Epidermal melanocyte (primary cell): ENCODE measurements around the gene UNK.
"Not testable (repeated sequence)": the region's sequence is repeated elsewhere in the genome, so short reads cannot be mapped to it uniquely, and the experiment has no call there.

ENCODE experiments used
- DNase-seq: peaks from one replicate; pipeline ENCODE4 v3.0.0; 2011; ENCODE audit warnings: low spot score; ENCODE audit not compliant: insufficient read length

The UNK gene

DNA sequence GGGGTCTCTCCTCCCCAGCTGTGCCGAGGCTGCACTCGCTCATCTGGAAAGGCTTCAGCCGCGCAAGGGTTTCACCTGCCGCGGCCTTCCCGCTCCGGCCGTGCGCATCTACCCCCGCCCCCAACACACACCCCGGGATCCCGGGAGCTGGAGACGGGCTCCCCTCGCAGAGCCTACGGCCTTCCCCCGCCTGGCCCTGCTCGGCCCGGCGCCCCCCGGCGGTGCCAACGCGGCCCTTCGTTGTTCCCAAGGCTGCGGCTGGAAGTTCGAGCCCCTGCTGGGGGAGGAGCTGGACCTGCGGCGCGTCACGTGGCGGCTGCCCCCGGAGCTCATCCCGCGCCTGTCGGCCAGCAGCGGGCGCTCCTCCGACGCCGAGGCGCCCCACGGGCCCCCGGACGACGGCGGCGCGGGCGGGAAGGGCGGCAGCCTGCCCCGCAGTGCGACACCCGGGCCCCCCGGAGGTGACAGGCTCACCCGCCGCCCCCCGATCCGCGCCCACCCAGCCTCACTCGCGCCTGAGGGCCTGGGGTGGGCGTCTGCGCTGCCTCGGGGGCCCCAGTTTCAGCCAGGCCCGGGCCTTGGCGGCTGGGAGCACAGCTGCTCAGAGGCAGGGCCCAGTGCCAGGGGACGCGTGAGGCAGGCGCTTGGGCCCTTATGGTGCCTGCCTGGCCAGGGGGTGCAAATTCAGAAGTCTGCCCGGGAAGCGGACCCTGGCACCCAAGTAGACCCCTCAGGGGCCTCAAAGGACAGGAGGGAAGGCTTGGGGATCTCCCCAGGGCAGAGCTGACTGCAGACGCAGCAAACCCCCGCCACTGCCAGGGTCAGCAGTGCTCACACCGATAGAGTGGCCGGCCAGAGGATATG, 30.9 kb upstream of the UNK start:
- DNase-seq, result no peak

DNA sequence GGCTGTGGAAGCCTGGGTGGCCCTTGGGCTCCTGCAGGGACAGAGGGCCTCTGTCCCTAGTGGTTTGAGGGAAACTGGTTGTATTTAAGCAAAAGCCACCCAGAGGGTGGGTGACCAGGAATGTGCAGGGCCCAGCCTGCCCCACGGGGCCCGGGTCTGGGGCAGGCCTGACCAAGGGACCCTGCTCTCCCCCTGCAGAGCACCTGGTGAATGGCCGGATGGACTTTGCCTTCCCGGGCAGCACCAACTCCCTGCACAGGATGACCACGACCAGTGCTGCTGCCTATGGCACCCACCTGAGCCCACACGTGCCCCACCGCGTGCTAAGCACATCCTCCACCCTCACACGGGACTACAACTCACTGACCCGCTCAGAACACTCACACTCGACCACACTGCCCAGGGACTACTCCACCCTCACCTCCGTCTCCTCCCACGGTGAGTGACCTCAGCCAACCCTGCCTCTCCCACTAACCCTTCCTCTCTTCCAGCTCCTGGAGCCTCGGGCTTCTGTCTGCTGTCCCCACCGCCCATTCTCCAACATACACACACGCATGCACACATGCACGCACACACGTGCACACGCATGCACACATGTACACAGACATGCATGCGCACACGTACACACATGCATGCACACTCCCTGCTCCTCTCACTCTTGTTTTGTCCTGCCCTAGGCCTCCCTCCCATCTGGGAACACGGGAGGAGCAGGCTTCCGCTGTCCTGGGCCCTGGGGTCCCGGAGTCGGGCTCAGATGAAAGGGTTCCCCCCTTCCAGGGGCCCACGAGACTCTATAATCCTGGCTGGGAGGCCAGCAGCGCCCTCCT, 30.0 kb upstream of the UNK start:
- DNase-seq, result no peak

DNA sequence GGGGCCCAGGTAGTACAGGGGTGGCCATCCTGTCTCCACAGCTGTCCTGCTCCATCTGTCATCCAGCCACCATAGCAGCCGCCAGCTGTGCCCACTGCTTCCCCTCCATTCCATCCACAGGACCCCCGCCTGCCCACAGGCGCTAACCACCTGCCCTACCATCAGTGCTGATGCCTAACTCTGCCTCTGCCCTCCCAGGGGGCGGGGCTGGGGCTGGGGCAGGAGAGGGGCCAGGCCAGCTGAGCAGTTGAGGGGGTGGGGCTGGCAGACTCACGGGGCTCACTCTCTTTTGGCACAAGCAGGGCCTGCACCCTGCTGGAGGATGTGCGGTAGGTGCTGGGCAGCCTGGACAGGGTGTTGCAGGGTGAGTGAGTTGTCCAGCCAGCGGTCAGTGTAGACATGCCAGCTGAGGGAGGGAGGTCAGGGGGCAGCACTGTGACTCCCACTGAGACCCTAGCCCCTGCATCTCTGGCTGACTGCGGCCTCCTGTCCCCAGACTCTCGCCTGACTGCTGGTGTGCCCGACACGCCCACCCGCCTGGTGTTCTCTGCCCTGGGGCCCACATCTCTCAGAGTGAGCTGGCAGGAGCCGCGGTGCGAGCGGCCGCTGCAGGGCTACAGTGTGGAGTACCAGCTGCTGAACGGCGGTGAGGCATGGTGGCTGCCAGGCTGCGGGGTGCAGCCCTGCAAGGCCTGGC, 29.3 kb upstream of the UNK start:
- no peak for DNase-seq

DNA sequence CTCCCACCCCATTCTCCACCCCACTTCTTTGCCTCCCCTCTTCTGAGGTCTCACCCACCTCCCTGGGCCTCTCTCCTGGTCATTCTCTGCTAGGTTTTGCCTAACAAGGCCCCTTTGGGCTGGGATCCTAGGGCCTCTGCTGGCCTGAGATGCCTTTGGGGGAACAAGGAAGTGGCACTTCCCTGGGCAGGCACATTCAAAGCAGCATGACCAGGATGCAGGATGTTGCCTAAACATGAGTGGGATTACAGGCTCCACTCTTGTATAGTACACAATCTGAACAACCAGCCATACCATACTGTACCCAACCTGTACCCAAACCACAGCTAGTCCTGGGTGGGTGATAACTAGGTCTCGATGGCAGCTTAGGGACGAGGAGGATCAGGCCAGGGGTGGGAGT, 28.6 kb upstream of the UNK start:
- DNase-seq, result no peak

DNA sequence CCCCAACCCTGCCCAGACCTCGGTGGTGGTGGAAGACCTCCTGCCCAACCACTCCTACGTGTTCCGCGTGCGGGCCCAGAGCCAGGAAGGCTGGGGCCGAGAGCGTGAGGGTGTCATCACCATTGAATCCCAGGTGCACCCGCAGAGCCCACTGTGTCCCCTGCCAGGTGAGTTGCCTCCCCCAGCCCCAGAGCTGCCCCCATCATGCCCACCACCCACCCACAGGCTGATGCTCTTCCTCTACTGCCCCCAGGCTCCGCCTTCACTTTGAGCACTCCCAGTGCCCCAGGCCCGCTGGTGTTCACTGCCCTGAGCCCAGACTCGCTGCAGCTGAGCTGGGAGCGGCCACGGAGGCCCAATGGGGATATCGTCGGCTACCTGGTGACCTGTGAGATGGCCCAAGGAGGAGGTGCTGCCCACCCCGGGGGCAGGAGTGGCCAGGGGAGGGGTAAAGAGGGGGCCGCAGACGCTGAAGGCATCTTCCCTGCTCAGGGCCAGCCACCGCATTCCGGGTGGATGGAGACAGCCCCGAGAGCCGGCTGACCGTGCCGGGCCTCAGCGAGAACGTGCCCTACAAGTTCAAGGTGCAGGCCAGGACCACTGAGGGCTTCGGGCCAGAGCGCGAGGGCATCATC, 28.0 kb upstream of the UNK start:
- no peak for DNase-seq

DNA sequence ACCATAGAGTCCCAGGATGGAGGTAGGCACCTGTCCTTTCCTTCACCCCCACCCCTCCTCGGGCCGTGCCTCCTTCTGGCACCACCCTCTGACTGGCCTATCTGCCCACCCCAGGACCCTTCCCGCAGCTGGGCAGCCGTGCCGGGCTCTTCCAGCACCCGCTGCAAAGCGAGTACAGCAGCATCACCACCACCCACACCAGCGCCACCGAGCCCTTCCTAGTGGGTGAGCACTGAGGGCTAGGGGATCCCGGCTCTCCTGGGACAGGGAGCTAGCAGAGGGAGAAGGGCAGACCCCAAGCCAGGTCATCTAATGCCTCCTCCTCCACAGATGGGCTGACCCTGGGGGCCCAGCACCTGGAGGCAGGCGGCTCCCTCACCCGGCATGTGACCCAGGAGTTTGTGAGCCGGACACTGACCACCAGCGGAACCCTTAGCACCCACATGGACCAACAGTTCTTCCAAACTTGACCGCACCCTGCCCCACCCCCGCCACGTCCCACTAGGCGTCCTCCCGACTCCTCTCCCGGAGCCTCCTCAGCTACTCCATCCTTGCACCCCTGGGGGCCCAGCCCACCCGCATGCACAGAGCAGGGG, 27.4 kb upstream of the UNK start:
- no peak for DNase-seq

DNA sequence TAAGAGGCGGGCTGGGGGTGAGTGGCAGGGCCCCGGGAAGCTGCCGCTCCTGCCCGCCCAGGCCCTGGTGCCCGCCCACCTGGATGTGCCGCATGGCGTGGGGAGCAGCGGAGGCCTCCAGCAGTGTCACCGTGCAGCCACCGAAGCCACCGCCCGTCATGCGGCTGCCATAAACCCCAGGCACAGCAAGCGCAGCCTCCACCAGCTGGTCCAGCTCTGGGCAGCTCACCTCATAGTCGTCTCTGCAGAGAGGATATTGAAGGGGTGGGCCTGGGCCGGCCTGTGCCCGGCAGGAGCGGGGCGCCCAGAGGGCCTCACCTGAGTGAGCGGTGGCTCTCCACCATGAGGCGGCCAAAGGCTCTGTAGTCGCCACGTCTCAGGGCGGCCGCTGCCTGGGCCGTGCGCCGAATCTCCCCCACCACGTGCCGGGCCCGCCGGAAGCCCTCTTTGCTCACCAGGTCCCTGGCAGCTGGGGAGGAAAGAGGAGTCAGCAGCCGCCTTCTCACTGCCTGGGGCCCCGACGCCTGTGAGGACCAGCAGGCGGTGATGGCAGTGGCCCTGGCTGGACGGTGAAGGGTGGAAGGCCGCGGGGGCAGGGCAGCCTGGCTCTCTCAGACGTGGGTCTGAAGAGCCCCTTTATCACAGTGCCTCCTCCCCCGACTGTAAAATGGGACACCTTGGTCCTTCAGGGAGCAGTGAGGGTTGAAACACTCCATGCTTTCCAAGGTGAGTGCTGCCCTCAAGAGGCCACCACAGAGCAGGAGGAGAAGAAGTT, 26.3 kb upstream of the UNK start:
- DNase-seq, result no peak

DNA sequence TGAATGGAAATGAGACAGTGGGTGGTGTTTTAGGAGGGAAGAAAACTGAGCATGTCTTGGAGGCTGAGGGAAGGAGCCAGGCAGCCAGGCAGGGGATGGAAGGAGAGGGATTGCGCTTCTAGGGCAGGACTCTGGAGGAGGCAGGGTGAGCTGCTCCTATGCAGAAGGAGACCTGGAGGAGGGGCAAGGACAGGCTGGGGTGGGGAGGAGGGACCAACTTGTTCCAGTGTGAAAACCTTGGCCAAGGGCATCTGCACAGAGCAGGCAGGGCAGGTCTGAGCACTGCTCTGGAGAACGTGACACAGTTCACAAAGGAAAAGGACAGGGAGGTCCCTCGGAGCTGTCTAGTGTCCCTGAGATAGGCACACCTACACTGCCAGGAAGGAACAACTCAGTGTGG, 25.1 kb upstream of the UNK start:
- no peak for DNase-seq

DNA sequence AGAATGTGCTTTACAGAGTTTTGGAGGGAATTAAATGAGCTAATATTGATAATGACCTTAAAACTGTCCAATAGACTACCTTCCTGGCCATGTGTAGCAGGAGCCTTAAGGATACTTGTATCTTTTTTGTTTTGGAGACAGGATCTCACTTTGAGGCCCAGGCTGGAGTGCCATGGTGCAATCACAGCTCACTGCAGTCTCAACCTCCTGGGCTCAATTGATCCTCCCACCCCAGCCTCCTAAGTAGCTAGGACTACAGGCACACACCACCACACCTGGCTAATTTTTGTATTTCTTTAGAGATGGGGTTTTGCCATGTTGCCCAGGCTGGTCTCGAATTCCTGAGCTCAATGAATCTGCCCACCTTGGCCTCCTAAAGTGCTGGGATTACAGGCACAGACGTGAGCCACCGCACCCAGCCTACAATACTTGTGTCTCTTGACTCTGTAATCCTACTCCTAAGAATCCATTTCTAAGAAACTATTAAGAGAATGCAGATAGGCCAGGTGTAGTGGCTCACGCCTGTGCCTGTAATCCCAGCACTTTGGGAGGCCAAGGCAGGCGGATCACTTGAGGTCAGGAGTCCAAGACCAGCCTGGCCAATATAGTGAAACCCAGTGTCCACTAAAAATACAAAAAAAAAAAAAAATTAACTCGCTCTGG, 24.5 kb upstream of the UNK start:
- not testable (repeated sequence) for DNase-seq

DNA sequence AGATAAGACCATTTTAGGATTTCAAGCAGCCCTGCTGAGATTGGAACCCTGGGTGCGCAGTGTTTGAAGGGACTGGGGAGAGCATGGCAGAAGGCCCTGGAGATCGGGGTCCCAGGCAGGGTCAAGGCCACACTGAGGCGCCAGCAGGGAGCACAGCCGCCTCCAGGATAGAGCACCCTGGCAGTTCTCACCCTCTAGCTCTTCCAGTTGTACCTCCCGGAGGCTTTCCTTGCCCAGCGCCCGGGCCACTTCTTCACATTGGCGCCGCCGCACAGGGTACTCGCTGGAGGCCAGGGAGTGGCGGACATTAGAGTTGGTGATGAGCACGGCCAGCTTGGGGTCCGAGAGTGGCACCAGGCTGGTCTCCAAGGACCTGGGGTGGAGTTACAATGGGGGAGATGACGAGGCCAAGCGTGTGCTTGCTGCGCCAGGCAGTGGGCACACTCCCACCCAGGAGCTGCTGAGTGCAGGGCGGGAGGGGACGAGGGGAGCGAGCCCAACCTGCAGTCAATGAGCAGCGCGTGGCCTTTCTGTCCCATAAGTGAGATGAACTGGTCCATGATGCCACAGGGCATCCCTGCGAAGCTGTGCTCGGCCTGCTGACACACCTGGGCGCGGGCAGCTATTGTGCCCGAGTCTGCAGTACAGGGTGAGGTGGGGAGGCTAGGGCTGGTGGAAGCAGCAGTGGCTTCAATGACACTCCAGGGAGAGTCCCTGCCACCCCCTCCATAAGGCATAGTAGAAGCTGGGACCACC, 21.9 kb upstream of the UNK start:
- no peak for DNase-seq

DNA sequence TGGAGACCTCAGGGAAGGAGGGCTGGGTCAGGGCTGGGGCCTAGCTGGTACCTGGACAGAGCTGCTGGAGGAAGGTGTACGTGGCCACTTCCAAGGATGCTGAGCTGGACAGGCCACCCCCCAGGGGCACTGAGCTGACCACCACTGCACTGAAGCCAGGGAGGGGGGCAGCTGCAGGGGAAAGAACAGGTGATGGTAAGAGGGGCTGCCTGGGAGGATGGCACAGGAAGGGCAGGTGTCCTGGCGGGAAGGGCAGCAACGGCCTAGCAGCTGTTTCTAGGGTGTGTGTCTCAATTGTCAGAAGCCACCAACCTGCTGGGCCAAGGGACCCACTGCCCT, 21.4 kb upstream of the UNK start:
- no peak for DNase-seq

DNA sequence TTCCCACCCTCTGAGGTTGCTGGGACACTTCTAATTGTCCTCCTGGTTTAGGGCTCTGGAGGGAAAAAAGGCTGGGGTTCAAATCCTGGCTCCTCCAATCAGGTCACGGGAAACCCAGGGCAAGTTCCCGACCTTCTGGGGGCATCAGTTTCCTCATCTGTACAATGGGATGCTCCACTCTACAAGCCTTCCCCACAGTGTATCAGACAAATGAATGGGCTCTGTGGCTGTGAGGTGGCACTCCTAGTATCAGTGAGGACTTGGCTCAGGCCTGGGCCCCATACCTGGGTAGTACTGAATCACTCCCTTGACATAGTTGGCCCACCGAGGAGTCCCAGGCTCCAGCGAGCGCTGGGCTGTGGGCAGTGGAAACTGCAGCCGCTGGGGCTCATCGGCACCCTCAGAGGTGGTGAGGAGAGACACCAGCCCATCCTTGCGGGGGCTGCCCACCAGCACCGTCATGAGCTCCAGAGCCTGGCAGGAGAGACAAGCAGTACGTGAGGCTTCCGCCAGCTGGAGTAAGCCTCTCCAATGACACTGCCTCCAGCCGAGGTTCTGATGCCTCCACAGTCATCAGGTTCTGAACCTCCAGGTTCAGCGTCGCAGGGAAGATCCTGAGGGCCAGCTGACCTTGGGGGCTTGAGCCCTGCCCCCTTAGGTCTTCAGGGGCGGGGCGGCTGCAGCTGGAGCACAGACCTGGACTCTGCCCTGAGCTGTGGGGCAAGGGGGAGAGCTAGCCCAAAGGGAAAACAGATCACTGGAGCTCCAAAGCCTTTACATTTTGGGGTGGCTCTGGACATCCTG, 20.8 kb upstream of the UNK start:
- DNase-seq, result no peak

DNA sequence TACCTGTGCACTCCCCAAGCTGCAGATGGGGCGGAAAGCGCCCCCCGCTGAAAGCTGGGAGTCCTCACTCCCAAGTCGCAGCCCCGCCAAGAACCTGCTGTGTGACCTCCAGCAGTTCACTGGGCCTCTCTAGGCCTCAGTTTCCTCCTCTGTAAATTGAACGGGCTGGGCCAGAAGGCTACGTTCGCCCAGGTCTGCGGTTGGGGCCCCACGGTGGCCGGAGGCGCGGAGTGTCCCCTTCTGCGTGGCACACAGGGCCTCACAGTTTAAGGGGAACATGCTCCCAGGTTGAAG, 20.2 kb upstream of the UNK start:
- DNase-seq, result no peak

DNA sequence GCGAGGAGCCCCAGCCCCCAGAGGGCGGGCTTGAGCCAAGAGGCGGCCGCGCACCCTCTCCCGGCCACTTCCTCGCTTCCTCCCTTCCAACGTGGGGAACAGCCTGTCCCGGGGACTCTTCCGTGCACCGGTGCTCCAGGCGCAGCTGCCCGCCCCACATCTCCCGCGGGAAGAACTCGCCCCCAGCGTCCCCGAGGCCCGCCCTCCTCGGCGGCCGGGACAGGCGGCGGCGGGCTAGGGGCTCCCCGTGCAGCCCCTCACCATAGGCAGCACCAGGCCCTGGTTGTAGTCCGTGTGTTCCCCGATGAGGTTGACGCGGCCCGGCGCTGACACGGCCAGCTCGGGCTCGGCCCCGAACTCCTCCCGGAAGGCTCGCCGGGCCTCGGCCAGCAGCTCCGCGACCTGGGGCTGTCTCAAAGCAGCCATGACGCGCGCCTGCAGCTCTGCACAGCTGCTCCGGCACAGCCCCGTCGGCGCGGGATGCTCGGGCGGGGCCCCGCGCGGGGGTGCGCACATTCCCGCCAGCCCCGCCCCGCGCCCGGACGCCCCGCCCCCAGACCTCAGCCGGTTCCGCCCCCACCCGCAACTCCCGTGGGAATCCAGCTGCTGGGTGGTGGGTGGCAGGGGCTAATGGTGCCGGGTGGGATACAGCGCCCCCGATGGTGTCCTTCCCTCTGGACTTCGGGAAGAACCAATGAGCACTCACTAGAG, 19.7 kb upstream of the UNK start, which contains the start of gene GALK1:
TSS of gene GALK1 (minus strand) at position 482 of the 711 bp plus-strand sequence. CDS start at position 426, 56 bp downstream.
- DNase-seq, result peak; percentile 88

DNA sequence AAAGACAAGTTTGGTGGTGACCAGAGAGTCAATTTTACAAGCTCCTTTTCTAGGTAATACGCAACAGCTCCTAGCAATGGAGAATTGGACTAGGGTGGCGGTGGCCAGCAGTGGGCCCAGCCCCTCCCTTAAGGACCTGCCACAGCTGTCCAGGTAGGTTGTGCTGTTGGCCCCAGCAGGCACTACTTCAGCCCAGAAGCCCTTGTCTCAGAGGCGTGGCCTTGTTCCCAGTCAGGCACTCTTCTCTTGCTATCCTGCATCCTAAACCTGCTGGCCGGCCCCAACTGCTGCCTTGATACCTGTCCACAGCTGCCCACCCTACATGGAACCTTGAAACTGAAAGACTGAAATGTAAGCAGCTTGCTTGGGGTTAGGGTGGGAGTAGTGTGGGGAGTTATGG, 18.6 kb upstream of the UNK start:
- no peak for DNase-seq

DNA sequence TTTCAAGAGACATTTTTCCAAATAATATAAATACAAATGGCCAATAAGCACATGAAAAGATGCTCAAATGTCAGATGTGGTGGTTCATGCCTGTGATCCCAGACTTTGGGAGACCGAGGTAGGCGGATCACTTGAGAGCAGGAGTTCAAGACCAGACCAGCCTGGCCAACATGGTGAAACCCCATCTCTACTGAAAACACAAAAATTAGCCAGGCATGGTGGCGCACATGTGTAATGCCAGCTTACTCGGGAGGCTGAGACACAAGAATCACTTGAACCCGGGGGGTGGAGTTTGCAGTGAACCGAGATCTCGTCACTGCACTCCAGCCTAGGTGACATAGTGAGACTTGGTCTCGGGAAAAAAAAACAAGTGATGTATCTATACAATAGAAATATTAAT, 16.7 kb upstream of the UNK start:
- DNase-seq, result no peak

DNA sequence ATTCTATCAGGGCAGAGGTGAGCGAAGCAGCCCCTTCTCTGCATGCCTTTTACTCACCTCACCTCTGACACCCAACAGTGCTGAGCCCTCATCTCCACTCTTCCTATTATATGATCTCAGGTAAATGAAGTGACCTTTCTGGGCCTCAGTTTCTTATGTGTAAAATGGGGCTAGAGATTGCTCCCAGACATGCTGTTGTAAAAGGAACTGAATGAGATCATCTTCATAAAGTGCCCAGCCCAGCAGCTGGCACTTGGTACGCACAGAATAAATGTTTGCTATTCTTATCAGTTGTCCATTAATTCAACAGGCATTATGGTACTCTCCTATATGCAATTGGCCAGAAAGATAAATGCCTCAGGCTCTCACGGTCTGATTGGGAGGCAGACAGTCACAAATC, 15.1 kb upstream of the UNK start:
- no peak for DNase-seq
